Neural crest cell (in vitro differentiated cells): ENCODE results near the gene CPB2. TPM values are rescaled to one million over a fixed set of nuclear protein-coding genes. Genes with fewer than 3 reads are reported as not detected.

Experiments used
- DNase-seq: peaks from one replicate; pipeline ENCODE4 v3.0.0; 2021; ENCODE audit warnings: low read depth, mixed read lengths, low spot score
- H3K27ac Mint-ChIP-seq: one replicate; pipeline ENCODE4 v1.8.0; 2021; ENCODE audit warnings: mild to moderate bottlenecking, mixed read lengths; ENCODE audit not compliant: unreplicated experiment
- H3K27me3 Mint-ChIP-seq: 2 replicates; pipeline ENCODE4 v1.8.0; 2021; ENCODE audit warnings: low read depth, mild to moderate bottlenecking, mixed read lengths
- H3K36me3 Mint-ChIP-seq: 2 replicates; pipeline ENCODE4 v1.8.0; 2021; ENCODE audit warnings: low read depth, mild to moderate bottlenecking, mixed read lengths
- H3K4me1 Mint-ChIP-seq: 2 replicates; pipeline ENCODE4 v1.8.0; 2021; ENCODE audit warnings: mixed read lengths
- H3K4me3 Mint-ChIP-seq: one replicate; pipeline ENCODE4 v1.8.0; 2021; ENCODE audit warnings: mild to moderate bottlenecking, mixed read lengths
- H3K9me3 Mint-ChIP-seq: 2 replicates; pipeline ENCODE4 v1.8.0; 2021; ENCODE audit warnings: mixed read lengths
- total RNA-seq: library from RNA; stranded (reverse); gene quantifications from 2 replicates; pipeline ENCODE4 v1.2.1, GENCODE V29; 2021
- TF ChIP-seq, protein P1 (sequence below): fragments of 200-600 bp; sonication (generic); conservative IDR thresholded peaks from 2 replicates; pipeline ENCODE4 v1.5.0; 2021; ENCODE audit warnings: antibody characterized with exemption, mild to moderate bottlenecking

The CPB2 gene
- total RNA-seq, 1 donor from 2014 or later: 0.44 TPM

- TF ChIP-seq, protein P1, sequence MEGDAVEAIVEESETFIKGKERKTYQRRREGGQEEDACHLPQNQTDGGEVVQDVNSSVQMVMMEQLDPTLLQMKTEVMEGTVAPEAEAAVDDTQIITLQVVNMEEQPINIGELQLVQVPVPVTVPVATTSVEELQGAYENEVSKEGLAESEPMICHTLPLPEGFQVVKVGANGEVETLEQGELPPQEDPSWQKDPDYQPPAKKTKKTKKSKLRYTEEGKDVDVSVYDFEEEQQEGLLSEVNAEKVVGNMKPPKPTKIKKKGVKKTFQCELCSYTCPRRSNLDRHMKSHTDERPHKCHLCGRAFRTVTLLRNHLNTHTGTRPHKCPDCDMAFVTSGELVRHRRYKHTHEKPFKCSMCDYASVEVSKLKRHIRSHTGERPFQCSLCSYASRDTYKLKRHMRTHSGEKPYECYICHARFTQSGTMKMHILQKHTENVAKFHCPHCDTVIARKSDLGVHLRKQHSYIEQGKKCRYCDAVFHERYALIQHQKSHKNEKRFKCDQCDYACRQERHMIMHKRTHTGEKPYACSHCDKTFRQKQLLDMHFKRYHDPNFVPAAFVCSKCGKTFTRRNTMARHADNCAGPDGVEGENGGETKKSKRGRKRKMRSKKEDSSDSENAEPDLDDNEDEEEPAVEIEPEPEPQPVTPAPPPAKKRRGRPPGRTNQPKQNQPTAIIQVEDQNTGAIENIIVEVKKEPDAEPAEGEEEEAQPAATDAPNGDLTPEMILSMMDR: no peak
- no peaks in the 10 kb centered on the region for H3K27me3 Mint-ChIP-seq
- H3K4me1 Mint-ChIP-seq: peaks cover 11% of the 10 kb centered on the region
- no peak for DNase-seq
- no peak overlapping the region for H3K4me3 Mint-ChIP-seq
- peaks cover 22% of the 10 kb centered on the region for H3K36me3 Mint-ChIP-seq
- no peak overlapping the region for H3K27ac Mint-ChIP-seq
- peaks cover 6% of the 10 kb centered on the region for H3K9me3 Mint-ChIP-seq
Measured at GRCh38 chr13:46094478-46094877, 10.4 kb downstream of the CPB2 start.

DNA sequence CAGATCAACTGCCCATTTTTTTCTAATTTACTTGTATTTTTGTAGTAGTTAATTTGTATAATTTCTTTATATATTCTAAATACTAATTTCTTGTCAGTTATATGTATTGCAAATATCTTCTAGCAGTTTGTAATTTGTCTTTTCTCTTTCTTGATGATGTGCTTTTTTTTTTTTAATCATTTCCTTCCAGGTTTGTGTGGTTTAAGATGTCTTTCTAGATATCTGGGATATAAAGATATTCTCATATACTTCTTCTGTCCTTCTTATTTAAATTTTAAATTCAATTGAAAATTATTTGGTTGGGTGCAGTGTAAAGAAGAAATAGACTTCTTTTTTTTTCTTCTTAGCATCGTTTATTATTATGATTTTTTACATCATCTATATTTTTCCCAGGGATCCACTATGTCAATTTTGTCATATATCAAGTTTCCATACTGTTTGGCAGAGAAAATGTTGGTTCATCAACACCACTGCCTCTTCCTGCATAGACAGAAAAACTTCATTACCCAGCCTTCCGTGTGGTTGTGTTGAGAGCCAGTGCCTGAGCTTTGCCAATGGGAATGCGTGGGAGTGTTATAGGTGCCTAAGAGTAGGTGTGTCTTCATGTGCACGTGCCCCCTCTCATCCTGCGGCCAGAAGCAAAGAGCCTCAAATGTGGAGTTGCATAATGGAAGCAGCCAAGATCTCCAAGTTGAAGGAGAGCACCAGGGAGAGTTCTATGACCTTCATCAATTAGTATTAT lies 15.8 kb downstream of the CPB2 start:
- Mint-ChIP-seq H3K27ac (no peak overlapping the region), H3K4me1 (peaks cover 5% of the 10 kb centered on the region), H3K4me3 (no peak overlapping the region), H3K27me3 (no peaks in the 10 kb centered on the region), H3K36me3 (peaks cover 7% of the 10 kb centered on the region), H3K9me3 (peaks cover 3% of the 10 kb centered on the region)
- DNase-seq: no peak
- TF ChIP-seq, protein P1: no peak

- Mint-ChIP-seq H3K9me3 (peaks cover 3% of the 10 kb centered on the region), H3K27ac (no peak overlapping the region), H3K4me3 (no peak overlapping the region), H3K4me1 (peaks cover 2% of the 10 kb centered on the region), H3K27me3 (no peaks in the 10 kb centered on the region), H3K36me3 (peaks cover 7% of the 10 kb centered on the region)
- TF ChIP-seq, protein P1: no peak
- DNase-seq: no peak
Measured at GRCh38 chr13:46087481-46087880, 17.4 kb downstream of the CPB2 start.

- H3K27ac Mint-ChIP-seq: no peak overlapping the region
- peaks cover 2% of the 10 kb centered on the region for H3K9me3 Mint-ChIP-seq
- peaks cover 9% of the 10 kb centered on the region for H3K36me3 Mint-ChIP-seq
Measured at GRCh38 chr13:46086985-46087384, 17.8 kb downstream of the CPB2 start.

GRCh38 chr13:46086421-46086922 lies 18.4 kb downstream of the CPB2 start:
- Mint-ChIP-seq H3K9me3 (peaks cover 2% of the 10 kb centered on the region), H3K27ac (no peak overlapping the region), H3K27me3 (no peaks in the 10 kb centered on the region), H3K4me1 (no peaks in the 10 kb centered on the region), H3K4me3 (no peak overlapping the region), H3K36me3 (peaks cover 9% of the 10 kb centered on the region)
- TF ChIP-seq, protein P1: no peak
- DNase-seq: no peak

More at GRCh38 chr13:46086985-46087384, 17.8 kb downstream of the CPB2 start:
- Mint-ChIP-seq H3K4me1 (no peaks in the 10 kb centered on the region), H3K4me3 (no peak overlapping the region), H3K27me3 (no peaks in the 10 kb centered on the region)
- DNase-seq: no peak
- TF ChIP-seq, protein P1: no peak
